Measurements from ENCODE around the gene RNASE1.

DNA sequence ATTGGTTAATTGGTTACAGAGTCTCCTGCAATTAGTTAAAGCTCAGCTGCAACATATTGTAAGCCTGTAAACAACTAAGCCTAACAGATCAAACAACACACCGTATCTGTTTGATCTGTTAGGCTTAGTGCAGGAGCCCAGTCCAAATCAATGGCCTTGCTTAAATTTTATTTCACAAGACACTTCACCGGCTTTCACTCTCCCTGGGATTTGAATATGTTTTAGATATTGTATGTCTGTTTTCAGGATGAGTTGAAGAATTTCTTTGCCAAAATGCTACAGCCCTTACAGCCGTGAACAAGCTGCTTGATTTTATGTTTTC is 5.5 kb upstream of the RNASE1 start:
- no peak for TF ChIP-seq EP300 (IDR thresholded peaks at IDR 0.05; ENCODE audit: borderline replicate concordance in 1 of 2, control insufficient read depth in 1 of 2, low read depth in 2 of 2, low read length in 2 of 2)
- no peak for TF ChIP-seq POLR2A (IDR thresholded peaks at IDR 0.05; ENCODE audit: low read depth, low read length)
- TF ChIP-seq POLR2AphosphoS5 (IDR thresholded peaks at IDR 0.05; ENCODE audit: low read length), result no peak

Measured in GM12878 (cell line).